ENCODE measurements around the gene UBQLN2. TPM values are rescaled to one million over a fixed set of nuclear protein-coding genes. Genes with fewer than 3 reads are reported as not detected.

UBQLN2 gene
- total and polyA plus RNA-seq, 10 of the 15 experiments (the other 5 are each of a cell fraction or from before 2014, with no cell fraction given): 2.4 to 41.3 (median 17.0) TPM

- TF ChIP-seq MLLT1 (IDR thresholded peaks at IDR 0.05) (no peak), ZNF207 (IDR thresholded peaks at IDR 0.05; ENCODE audit: borderline replicate concordance) (no peak), SKIL (IDR thresholded peaks at IDR 0.05; ENCODE audit: low read depth, poor library complexity, severe bottlenecking) (no peak), IRF3 (IDR thresholded peaks at IDR 0.05) (no peak), ZBTB40 (IDR thresholded peaks at IDR 0.05; ENCODE audit: borderline replicate concordance) (no peak), MYB (IDR thresholded peaks at IDR 0.05; ENCODE audit: borderline replicate concordance, low read depth, low read length) (no peak), ZNF687 (IDR thresholded peaks at IDR 0.05) (peak; percentile 44; the same call in 1 of the 2 replicates), BACH1 (IDR thresholded peaks at IDR 0.05; ENCODE audit: borderline replicate concordance) (peak; percentile 94; the same call in 1 of the 2 replicates), IKZF1 (conservative IDR thresholded peaks at IDR 0.05) (0 out of 2 replicates have a peak, but pooled peaks have one; percentile 24), ETV6 (conservative IDR thresholded peaks at IDR 0.05 in 1 of 2, IDR thresholded peaks at IDR 0.05 in 1 of 2; ENCODE audit: borderline replicate concordance in 1 of 2, low read depth in 1 of 2) (no peak)
Observed at GRCh38 chrX:56569378-56570057, 6.1 kb downstream of the UBQLN2 start (continued).
